Fibroblast of the aortic adventitia (primary cell): Measurements from ENCODE around the gene FHOD1. TPM values are rescaled to one million over a fixed set of nuclear protein-coding genes. Genes with fewer than 3 reads are reported as not detected.

Experiments used
- DNase-seq: peaks from one replicate; pipeline ENCODE4 v3.0.0-alpha.2; 2010; ENCODE audit warnings: low read depth
- H3K4me3 ChIP-seq: 2 replicates; pipeline ENCODE4 v1.5.1; 2011; ENCODE audit warnings: low read depth, mild to moderate bottlenecking, control low read depth, low read length, moderate library complexity
- CTCF ChIP-seq: IDR thresholded peaks from 2 replicates; pipeline ENCODE4 v1.5.1; 2011; ENCODE audit warnings: mild to moderate bottlenecking, low read length, control low read depth, inconsistent platforms; ENCODE audit not compliant: insufficient read depth
- total RNA-seq: library from RNA; depleted of rRNA; stranded (reverse); fragments of >200 nt; gene quantifications from 2 replicates; pipeline ENCODE4 v1.2.3, GENCODE V29; 2012; ENCODE audit warnings: low replicate concordance

FHOD1 gene
- total RNA-seq, 1 donor: 14.1 TPM

- DNase-seq: no peak
- no peak overlapping the region for H3K4me3 ChIP-seq
- no peak for TF ChIP-seq CTCF
Observed at GRCh38 chr16:67281536-67282446, 34.5 kb upstream of the FHOD1 start.

DNA sequence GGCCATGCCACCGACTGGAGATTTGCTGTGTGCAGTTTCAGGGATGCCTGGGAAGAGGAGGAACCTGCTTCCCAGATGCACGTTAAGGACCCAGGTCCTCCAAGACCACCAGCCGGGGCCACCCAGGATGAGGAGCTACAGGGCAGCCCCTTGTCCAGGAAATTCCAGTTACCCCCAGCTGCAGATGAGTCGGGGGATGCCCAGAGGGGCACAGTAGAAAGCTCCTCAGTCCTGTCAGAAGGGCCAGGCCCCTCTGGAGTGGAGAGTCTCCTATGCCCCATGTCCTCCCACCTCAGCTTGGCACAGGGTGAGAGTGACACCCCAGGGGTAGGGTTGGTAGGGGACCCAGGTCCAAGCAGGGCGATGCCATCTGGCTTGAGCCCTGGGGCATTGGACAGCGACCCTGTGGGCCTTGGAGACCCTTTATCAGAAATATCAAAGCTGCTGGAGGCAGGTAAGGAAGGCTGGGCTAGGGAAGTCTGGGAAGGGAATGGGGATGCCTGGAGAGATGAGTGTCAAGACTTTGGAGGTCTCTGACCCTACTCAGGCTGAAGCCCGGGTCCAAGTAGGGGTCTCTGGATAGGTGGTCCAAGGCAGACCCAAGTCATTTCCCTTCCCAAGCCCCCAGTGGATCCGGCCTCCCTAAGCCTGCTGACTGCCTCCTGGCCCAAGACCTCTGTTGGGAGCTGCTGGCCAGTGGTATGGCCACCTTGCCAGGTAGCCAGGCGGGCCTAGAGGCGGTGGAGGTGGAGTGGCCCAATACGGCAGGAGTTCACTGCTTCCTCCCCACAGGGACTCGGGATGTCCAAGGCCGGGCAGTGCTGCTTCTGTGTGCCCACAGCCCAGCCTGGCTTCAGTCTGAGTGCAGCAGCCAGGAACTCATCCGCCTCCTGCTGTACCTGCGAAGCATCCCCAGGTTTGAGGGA is 33.1 kb upstream of the FHOD1 start:
- no peak for TF ChIP-seq CTCF
- H3K4me3 ChIP-seq: no peak overlapping the region
- DNase-seq: no peak

GRCh38 chr16:67279296-67280089 is 32.2 kb upstream of the FHOD1 start, which contains the start of gene PLEKHG4:
Gene PLEKHG4, plus strand, starts transcription at chr16:67279532. Its CDS starts 513 bp downstream, at chr16:67280045.
- peak within 1 kb of the TSS; percentile 67 for H3K4me3 ChIP-seq
- TF ChIP-seq CTCF: peak; percentile 49
- peak; percentile 59 for DNase-seq

DNA sequence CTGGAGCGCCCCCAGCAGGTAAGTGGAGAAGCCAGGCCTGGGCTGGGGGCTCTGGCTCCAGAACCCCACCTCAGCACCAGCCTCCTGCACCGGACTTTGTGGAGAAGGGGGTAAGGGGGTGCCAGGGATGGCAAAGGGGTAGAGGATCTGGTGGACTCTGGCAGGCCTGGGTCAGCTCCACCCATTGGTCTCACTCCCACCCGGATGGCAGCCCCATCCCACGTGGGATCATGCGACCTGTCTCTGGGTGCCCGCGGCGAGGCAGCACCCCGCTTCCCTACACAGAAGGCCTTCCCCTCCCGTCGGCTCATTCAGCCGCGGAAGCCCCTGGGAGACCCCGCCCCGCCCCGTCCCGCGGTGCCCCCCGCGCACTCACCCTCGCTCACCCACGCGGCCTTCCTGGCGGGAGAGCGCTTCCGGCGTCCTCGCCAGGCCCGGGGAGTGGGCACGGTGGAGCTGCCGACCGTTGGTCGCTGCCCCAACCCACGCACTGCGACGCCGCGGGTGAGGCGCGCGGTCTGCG is 31.6 kb upstream of the FHOD1 start:
- TF ChIP-seq CTCF: no peak
- DNase-seq: no peak
- H3K4me3 ChIP-seq: peak overlapping the region; percentile 67

DNA sequence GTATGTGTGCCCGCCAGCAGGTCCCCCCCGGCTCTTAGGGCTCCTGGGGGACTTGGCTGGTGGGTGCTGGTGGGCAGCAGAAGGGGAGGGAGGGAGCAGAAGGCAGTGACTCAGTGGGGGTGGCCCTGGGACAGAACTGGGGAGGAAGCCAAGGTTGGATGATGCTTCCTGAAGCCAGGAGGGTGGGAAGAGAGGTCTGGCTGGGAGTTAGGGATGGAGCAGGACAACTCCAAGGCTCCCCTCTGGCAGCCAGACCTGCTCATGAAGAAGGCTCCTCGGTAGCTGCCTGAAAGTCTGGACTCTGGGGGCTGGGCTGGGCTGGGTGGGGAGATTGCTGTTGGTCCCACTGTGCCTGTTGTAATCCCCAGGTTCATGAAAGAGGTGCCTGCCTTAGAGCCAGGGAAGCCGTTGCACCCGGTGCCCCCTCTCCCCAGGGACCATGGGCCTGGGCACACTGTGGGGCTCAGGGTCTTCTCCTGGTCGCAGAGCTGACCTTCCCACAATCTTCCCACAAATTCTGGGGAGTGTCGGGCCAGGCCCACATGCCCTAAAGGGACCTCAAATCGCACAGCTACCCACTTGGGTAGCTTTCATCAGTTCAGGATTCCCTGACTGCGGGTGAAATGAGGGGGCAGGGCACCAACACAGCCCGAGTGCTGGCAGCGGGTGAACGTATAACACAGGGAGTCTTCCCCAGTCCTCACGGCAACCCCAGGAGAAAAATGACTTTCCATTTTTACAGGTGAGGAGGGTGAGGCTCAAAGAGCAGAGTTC is 30.9 kb upstream of the FHOD1 start:
- TF ChIP-seq CTCF: no peak
- peak; percentile 90 for DNase-seq
- peak overlapping the region; percentile 67 for H3K4me3 ChIP-seq
